ENCODE data around the gene F7. TPM values are rescaled to one million over a fixed set of nuclear protein-coding genes. Genes with fewer than 3 reads are reported as not detected.

The F7 gene
- total and polyA plus RNA-seq, 2 experiments from 2014 or later: not detected

- no peak overlapping the region for H2AFZ ChIP-seq
- no peaks in the 10 kb centered on the region for H3K27me3 ChIP-seq (replicated peaks; ENCODE audit: insufficient read depth)
- H3K9me3 ChIP-seq (ENCODE audit: low read depth): no peaks in the 10 kb centered on the region
- H4K20me1 ChIP-seq (ENCODE audit: insufficient read depth): no peaks in the 10 kb centered on the region
- no peaks in the 10 kb centered on the region for H3F3A ChIP-seq (ENCODE audit: insufficient read depth)
- no peaks in the 10 kb centered on the region for H3K36me3 ChIP-seq (ENCODE audit: low read depth)
- H3K9me2 ChIP-seq (ENCODE audit: insufficient read depth): no peaks in the 10 kb centered on the region
- no peaks in the 10 kb centered on the region for H3K79me2 ChIP-seq (ENCODE audit: insufficient read depth)
- TF ChIP-seq EZH2phosphoT487 (IDR thresholded peaks at IDR 0.05; ENCODE audit: insufficient read depth, low read depth): no peak
- TF ChIP-seq EZH2 (IDR thresholded peaks at IDR 0.05; ENCODE audit: insufficient read depth, poor library complexity, severe bottlenecking): no peak
- DNase-seq: peak; percentile 78
- H3K4me2 ChIP-seq (ENCODE audit: unreplicated experiment): no peak overlapping the region
- H3K4me3 ChIP-seq: no peak overlapping the region
- no peaks in the 10 kb centered on the region for H3K4me1 ChIP-seq (ENCODE audit: insufficient read depth)
- H3K9ac ChIP-seq: no peak overlapping the region
- H3K27ac ChIP-seq: no peak overlapping the region
- 74 to 76% methylated on average over 39 to 41 of the region's 41 CpGs for WGBS, 2 experiments (ENCODE audit: low coverage in 1 of 2, low lambda C conversion rate in 2 of 2, missing lambda C conversion rate in 2 of 2)
- in situ Hi-C loops (cut with MboI): no loop called here
These were observed 40.8 kb upstream of the F7 start for GRCh38 chr13:113064534-113065405.

- Histone ChIP-seq H3K36me3 (ENCODE audit: low read depth) (no peaks in the 10 kb centered on the region), H4K20me1 (ENCODE audit: insufficient read depth) (no peaks in the 10 kb centered on the region), H3K4me1 (ENCODE audit: insufficient read depth) (no peaks in the 10 kb centered on the region), H3K27me3 (replicated peaks; ENCODE audit: insufficient read depth) (no peaks in the 10 kb centered on the region), H3K9me3 (ENCODE audit: low read depth) (no peaks in the 10 kb centered on the region), H3K79me2 (ENCODE audit: insufficient read depth) (no peaks in the 10 kb centered on the region), H3K9me2 (ENCODE audit: insufficient read depth) (no peaks in the 10 kb centered on the region), H3K27ac (no peak overlapping the region), H3K4me2 (ENCODE audit: unreplicated experiment) (no peak overlapping the region), H3F3A (ENCODE audit: insufficient read depth) (no peaks in the 10 kb centered on the region), H3K9ac (no peak overlapping the region), H3K4me3 (no peak overlapping the region), H2AFZ (no peak overlapping the region)
- WGBS, 2 experiments (ENCODE audit: low coverage in 1 of 2, low lambda C conversion rate in 2 of 2, missing lambda C conversion rate in 2 of 2): 62% methylated on average over 26 of the region's 29 CpGs
- no peak for DNase-seq
- TF ChIP-seq EZH2phosphoT487 (IDR thresholded peaks at IDR 0.05; ENCODE audit: insufficient read depth, low read depth): no peak
- no peak for TF ChIP-seq EZH2 (IDR thresholded peaks at IDR 0.05; ENCODE audit: insufficient read depth, poor library complexity, severe bottlenecking)
- in situ Hi-C loops (cut with MboI): no loop called here
These were observed 40.0 kb upstream of the F7 start for GRCh38 chr13:113065406-113066141.

- Histone ChIP-seq H3K4me2 (ENCODE audit: unreplicated experiment) (no peak overlapping the region), H3K9ac (no peak overlapping the region), H3F3A (ENCODE audit: insufficient read depth) (no peaks in the 10 kb centered on the region), H3K4me3 (no peak overlapping the region), H2AFZ (no peak overlapping the region), H3K27ac (no peak overlapping the region), H4K20me1 (ENCODE audit: insufficient read depth) (no peaks in the 10 kb centered on the region), H3K9me3 (ENCODE audit: low read depth) (no peaks in the 10 kb centered on the region), H3K9me2 (ENCODE audit: insufficient read depth) (no peaks in the 10 kb centered on the region), H3K27me3 (replicated peaks; ENCODE audit: insufficient read depth) (no peaks in the 10 kb centered on the region), H3K36me3 (ENCODE audit: low read depth) (no peaks in the 10 kb centered on the region), H3K79me2 (ENCODE audit: insufficient read depth) (no peaks in the 10 kb centered on the region), H3K4me1 (ENCODE audit: insufficient read depth) (no peaks in the 10 kb centered on the region)
- WGBS, 2 experiments (ENCODE audit: low coverage in 1 of 2, low lambda C conversion rate in 2 of 2, missing lambda C conversion rate in 2 of 2): 57 to 63% methylated on average over 10 of the region's 10 CpGs
- no peak for DNase-seq
- TF ChIP-seq EZH2 (IDR thresholded peaks at IDR 0.05; ENCODE audit: insufficient read depth, poor library complexity, severe bottlenecking) (no peak), EZH2phosphoT487 (IDR thresholded peaks at IDR 0.05; ENCODE audit: insufficient read depth, low read depth) (no peak)
- in situ Hi-C loops (cut with MboI): no loop called here
These were observed 39.5 kb upstream of the F7 start for GRCh38 chr13:113066142-113066455.

GRCh38 chr13:113066746-113067145 is 38.8 kb upstream of the F7 start:
- H3K27me3 ChIP-seq (replicated peaks; ENCODE audit: insufficient read depth): no peaks in the 10 kb centered on the region; the same call in 1 of the 2 replicates
- in situ Hi-C loops (cut with MboI): no loop called here
- H3K9me3 ChIP-seq (ENCODE audit: low read depth): no peaks in the 10 kb centered on the region
- DNase-seq: no peak
- no peaks in the 10 kb centered on the region for H3K9me2 ChIP-seq (ENCODE audit: insufficient read depth)
- no peaks in the 10 kb centered on the region for H3K79me2 ChIP-seq (ENCODE audit: insufficient read depth)
- H3K36me3 ChIP-seq (ENCODE audit: low read depth): no peaks in the 10 kb centered on the region
- no peaks in the 10 kb centered on the region for H4K20me1 ChIP-seq (ENCODE audit: insufficient read depth)
- no peak for TF ChIP-seq EZH2 (IDR thresholded peaks at IDR 0.05; ENCODE audit: insufficient read depth, poor library complexity, severe bottlenecking)
- TF ChIP-seq EZH2phosphoT487 (IDR thresholded peaks at IDR 0.05; ENCODE audit: insufficient read depth, low read depth): no peak
- H2AFZ ChIP-seq: no peak overlapping the region
- no peaks in the 10 kb centered on the region for H3K4me1 ChIP-seq (ENCODE audit: insufficient read depth)
- H3K9ac ChIP-seq: no peak overlapping the region
- no peaks in the 10 kb centered on the region for H3F3A ChIP-seq (ENCODE audit: insufficient read depth)
- 70 to 73% methylated on average over 19 of the region's 19 CpGs for WGBS, 2 experiments (ENCODE audit: low coverage in 1 of 2, low lambda C conversion rate in 2 of 2, missing lambda C conversion rate in 2 of 2)
- no peak overlapping the region for H3K4me2 ChIP-seq (ENCODE audit: unreplicated experiment)
- H3K27ac ChIP-seq: no peak overlapping the region
- H3K4me3 ChIP-seq: no peak overlapping the region
